K562 (cell line): ENCODE measurements around the gene TUBB2A. TPM values are rescaled to one million over a fixed set of nuclear protein-coding genes. Genes with fewer than 3 reads are reported as not detected.

Source experiments
- BCOR ChIP-seq: fragments of 450-650 bp; IDR thresholded peaks from 2 replicates; pipeline ENCODE4 v1.6.1; 2016
- CCAR2 ChIP-seq: fragments of 200-400 bp; formaldehyde crosslinking; IDR thresholded peaks from 2 replicates; pipeline ENCODE4 v1.6.1; 2017; ENCODE audit warnings: mild to moderate bottlenecking, low read depth, low read length
- CHCHD3 ChIP-seq: fragments of 250-450 bp; sonication (Bioruptor Pico); IDR thresholded peaks from 2 replicates; pipeline ENCODE4 v2.1.2; 2022; ENCODE audit warnings: mild to moderate bottlenecking
- CXXC5 ChIP-seq: fragments of 250-450 bp; sonication (Bioruptor Pico); IDR thresholded peaks from 2 replicates; pipeline ENCODE4 v1.8.0; 2022; ENCODE audit warnings: inconsistent platforms, mild to moderate bottlenecking, moderate library complexity
- FIP1L1 ChIP-seq: fragments of 200-400 bp; formaldehyde crosslinking; IDR thresholded peaks from 2 replicates; pipeline ENCODE4 v1.6.1; 2018; ENCODE audit warnings: mild to moderate bottlenecking, low read depth, low read length; ENCODE audit not compliant: poor library complexity, severe bottlenecking
- HDAC2 ChIP-seq: fragments of 450-650 bp; IDR thresholded peaks from 2 replicates; pipeline ENCODE4 v1.6.1; 2016; ENCODE audit warnings: mild to moderate bottlenecking
- KDM1A ChIP-seq, 2 experiments: fragments of 450-650 bp; IDR thresholded peaks; 2 replicates each; pipeline ENCODE4 v1.6.1; 2016; ENCODE audit warnings: mild to moderate bottlenecking in 2 of 2
- KLF16 ChIP-seq: IDR thresholded peaks from 2 replicates; pipeline ENCODE4 v1.6.1; 2016; ENCODE audit warnings: antibody characterized with exemption
- NCOA4 ChIP-seq: fragments of 450-650 bp; IDR thresholded peaks from 2 replicates; pipeline ENCODE4 v1.6.1; 2018; ENCODE audit warnings: mild to moderate bottlenecking; ENCODE audit not compliant: partially characterized antibody
- NEUROD1 ChIP-seq: fragments of 150-350 bp; IDR thresholded peaks from 2 replicates; pipeline ENCODE4 v1.6.1; 2014; ENCODE audit warnings: borderline replicate concordance, low read length, low read depth; ENCODE audit not compliant: partially characterized antibody
- NFIC ChIP-seq: fragments of 450-650 bp; IDR thresholded peaks from 2 replicates; pipeline ENCODE4 v1.6.1; 2017; ENCODE audit warnings: mild to moderate bottlenecking, inconsistent platforms
- NR2C2 ChIP-seq, 2 experiments: fragments of 200-800 bp in 1 of 2; sonication (Bioruptor generic) in 1 of 2; sonication (generic) in 1 of 2; formaldehyde crosslinking in 1 of 2; IDR thresholded peaks; 2 replicates each; pipeline versions ENCODE4 v1.6.1 to v1.8.0; 2016 to 2022; ENCODE audit warnings: mild to moderate bottlenecking in 1 of 2, missing compliant biosample characterization in 1 of 2, missing genetic modification characterization in 1 of 2, missing genetic modification reagents in 1 of 2
- PHB2 ChIP-seq: fragments of 450-650 bp; IDR thresholded peaks from 2 replicates; pipeline ENCODE4 v1.6.1; 2017; ENCODE audit warnings: low read depth
- RFX5 ChIP-seq: IDR thresholded peaks from 2 replicates; pipeline ENCODE4 v1.6.1; 2011; ENCODE audit warnings: low read depth, mild to moderate bottlenecking, improper control_type of control experiment, low read length
- SUPT5H ChIP-seq: fragments of 450-650 bp; IDR thresholded peaks from 2 replicates; pipeline ENCODE4 v1.6.1; 2016
- TAF15 ChIP-seq: fragments of 200-400 bp; formaldehyde crosslinking; IDR thresholded peaks from 2 replicates; pipeline ENCODE4 v1.6.1; 2017; ENCODE audit warnings: mild to moderate bottlenecking, low read depth, low read length, moderate library complexity
- TCFL5 ChIP-seq: fragments of 250-450 bp; sonication (Bioruptor Pico); conservative IDR thresholded peaks from 2 replicates; pipeline ENCODE4 v1.6.1; 2021; ENCODE audit warnings: mild to moderate bottlenecking, moderate library complexity, matching md5 sums
- TEAD2 ChIP-seq: fragments of 450-650 bp; IDR thresholded peaks from 2 replicates; pipeline ENCODE4 v1.6.1; 2016; ENCODE audit warnings: missing genetic modification characterization, control low read depth, missing compliant biosample characterization
- YBX1 ChIP-seq: fragments of 450-650 bp; IDR thresholded peaks from 2 replicates; pipeline ENCODE4 v1.7.1; 2016; ENCODE audit warnings: mild to moderate bottlenecking
- ZBTB8A ChIP-seq: fragments of 450-650 bp; IDR thresholded peaks from 2 replicates; pipeline ENCODE4 v1.6.1; 2018; ENCODE audit warnings: mild to moderate bottlenecking, moderate library complexity; ENCODE audit not compliant: partially characterized antibody
- ZNF140 ChIP-seq: fragments of 250-450 bp; sonication (Bioruptor Pico); IDR thresholded peaks from 2 replicates; pipeline ENCODE4 v1.8.0; 2021; ENCODE audit warnings: moderate library complexity, mild to moderate bottlenecking, inconsistent platforms
- ZNF184 ChIP-seq: sonication (generic); formaldehyde crosslinking; IDR thresholded peaks from 2 replicates; pipeline ENCODE4 v1.5.0; 2020; ENCODE audit warnings: missing genetic modification reagents
- ZNF280A ChIP-seq: fragments of 450-650 bp; IDR thresholded peaks from 2 replicates; pipeline ENCODE4 v1.6.1; 2018; ENCODE audit warnings: mild to moderate bottlenecking, low read depth; ENCODE audit not compliant: partially characterized antibody
- ZNF76 ChIP-seq: fragments of 250-450 bp; sonication (Bioruptor Pico); IDR thresholded peaks from 2 replicates; pipeline ENCODE4 v1.4.0; 2020; ENCODE audit warnings: mild to moderate bottlenecking, moderate library complexity, borderline replicate concordance
- polyA plus RNA-seq, 8 experiments: library from polyadenylated mRNA; depleted of rRNA in 4 of 8; stranded (reverse) in 5 of 8; unstranded in 3 of 8; fragments of >200 nt; fragmentation: Nextera tagmentation in 2 of 8; fragmentation: Illumina TruSeq in 1 of 8; extraction: Ambion mirVana in 2 of 8; extraction: Trizol in 1 of 8; gene quantifications; 2 replicates each; pipeline versions ENCODE4 v1.2.1 to v1.2.3, GENCODE V29; 2011 to 2014; ENCODE audit warnings: inconsistent platforms in 1 of 8, missing spikeins in 1 of 8
- total RNA-seq, 7 experiments: library from RNA; depleted of rRNA in 6 of 7; stranded (reverse); fragments of >200 nt in 6 of 7; fragmentation: Illumina TruSeq in 2 of 7; extraction: Trizol in 2 of 7; gene quantifications; 2 replicates each; pipeline versions ENCODE4 v1.2.1 to v1.2.3, GENCODE V29; 2011 to 2021; ENCODE audit warnings: low replicate concordance in 1 of 7
- TF ChIP-seq, protein P1 (sequence below): fragments of 250-450 bp; sonication (Bioruptor Pico); IDR thresholded peaks from 2 replicates; pipeline ENCODE4 v1.4.0; 2020; ENCODE audit warnings: mild to moderate bottlenecking
- TF ChIP-seq, protein P2 (sequence below): IDR thresholded peaks from 2 replicates; pipeline ENCODE4 v1.6.1; 2012; ENCODE audit warnings: low read depth, low read length, improper control_type of control experiment, borderline replicate concordance

TUBB2A gene
- total and polyA plus RNA-seq, 9 of the 15 experiments (the other 6 are each of a cell fraction or from before 2014, with no cell fraction given), result 3.6 to 92.1 (median 45.6) TPM

DNA sequence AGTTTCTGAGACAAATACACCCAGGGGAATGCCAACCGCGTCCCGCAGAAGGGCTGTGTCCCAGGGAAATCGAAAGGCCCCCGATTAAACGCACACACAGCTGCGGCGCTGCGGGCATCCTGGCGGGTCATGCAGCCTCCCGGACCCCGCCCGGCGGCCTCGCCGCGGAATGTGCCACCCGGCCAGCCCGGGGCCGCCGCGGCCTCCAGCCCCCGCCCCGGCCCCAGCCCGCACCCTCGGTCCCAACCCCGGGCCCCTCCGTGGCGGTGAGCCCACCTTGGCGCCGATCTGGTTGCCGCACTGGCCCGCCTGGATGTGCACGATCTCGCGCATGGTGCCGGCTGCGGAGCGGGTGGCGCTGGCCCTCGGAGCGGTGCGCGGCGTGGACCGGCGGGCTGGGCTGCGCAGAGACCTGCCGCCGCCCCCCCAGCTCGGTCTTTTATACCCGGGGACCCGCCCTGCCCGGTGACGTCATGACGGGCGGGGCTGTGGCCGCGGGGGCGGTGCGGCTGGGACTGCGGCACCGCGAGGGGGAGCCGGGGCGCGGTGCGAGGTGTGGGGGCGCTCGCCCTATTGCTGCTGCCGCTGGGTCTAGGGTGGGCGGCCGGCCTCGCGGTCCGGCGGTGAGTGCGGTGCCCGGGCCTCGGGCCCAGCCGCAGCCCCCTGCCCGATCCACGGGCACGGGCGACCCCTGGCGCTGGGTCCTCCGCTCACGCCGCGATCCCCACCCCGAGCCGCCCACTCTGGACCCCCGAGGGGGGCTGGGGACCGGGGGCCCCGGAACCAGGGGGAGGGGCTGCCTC is at the start of gene TUBB2A (continued):
- TF ChIP-seq RFX5, result 0 out of 2 replicates have a peak, but pooled peaks have one; percentile 35
- 0 out of 2 replicates have a peak, but pooled peaks have one; percentile 12 for TF ChIP-seq ZNF76 (CRISPR knock-in tag)
- TF ChIP-seq ZNF140 (CRISPR knock-in tag), result no peak
- TF ChIP-seq, protein P1, sequence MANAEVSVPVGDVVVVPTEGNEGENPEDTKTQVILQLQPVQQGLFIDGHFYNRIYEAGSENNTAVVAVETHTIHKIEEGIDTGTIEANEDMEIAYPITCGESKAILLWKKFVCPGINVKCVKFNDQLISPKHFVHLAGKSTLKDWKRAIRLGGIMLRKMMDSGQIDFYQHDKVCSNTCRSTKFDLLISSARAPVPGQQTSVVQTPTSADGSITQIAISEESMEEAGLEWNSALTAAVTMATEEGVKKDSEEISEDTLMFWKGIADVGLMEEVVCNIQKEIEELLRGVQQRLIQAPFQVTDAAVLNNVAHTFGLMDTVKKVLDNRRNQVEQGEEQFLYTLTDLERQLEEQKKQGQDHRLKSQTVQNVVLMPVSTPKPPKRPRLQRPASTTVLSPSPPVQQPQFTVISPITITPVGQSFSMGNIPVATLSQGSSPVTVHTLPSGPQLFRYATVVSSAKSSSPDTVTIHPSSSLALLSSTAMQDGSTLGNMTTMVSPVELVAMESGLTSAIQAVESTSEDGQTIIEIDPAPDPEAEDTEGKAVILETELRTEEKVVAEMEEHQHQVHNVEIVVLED (CRISPR knock-in tag), result peak; percentile 76
- TF ChIP-seq NCOA4, result no peak
- TF ChIP-seq ZBTB8A, result no peak
- no peak for TF ChIP-seq TEAD2 (tag)
- no peak for TF ChIP-seq NR2C2 (CRISPR knock-in tag; IDR thresholded peaks at IDR 0.05)
- no peak; the same call in 1 of the 2 replicates for TF ChIP-seq NR2C2 (tag; IDR thresholded peaks at IDR 0.05)
- no peak for TF ChIP-seq HDAC2
- peak; percentile 93 for TF ChIP-seq CXXC5 (CRISPR knock-in tag)
- peak; percentile 67 for TF ChIP-seq KLF16
- TF ChIP-seq PHB2, result no peak
- no peak for TF ChIP-seq YBX1
- no peak for TF ChIP-seq CHCHD3 (CRISPR knock-in tag)
- TF ChIP-seq TCFL5 (CRISPR knock-in tag), result no peak
- TF ChIP-seq NEUROD1, result peak; percentile 79
- TF ChIP-seq KDM1A (IDR thresholded peaks at IDR 0.05), result no peak
- peak; percentile 55 for TF ChIP-seq NFIC
- TF ChIP-seq, protein P2, sequence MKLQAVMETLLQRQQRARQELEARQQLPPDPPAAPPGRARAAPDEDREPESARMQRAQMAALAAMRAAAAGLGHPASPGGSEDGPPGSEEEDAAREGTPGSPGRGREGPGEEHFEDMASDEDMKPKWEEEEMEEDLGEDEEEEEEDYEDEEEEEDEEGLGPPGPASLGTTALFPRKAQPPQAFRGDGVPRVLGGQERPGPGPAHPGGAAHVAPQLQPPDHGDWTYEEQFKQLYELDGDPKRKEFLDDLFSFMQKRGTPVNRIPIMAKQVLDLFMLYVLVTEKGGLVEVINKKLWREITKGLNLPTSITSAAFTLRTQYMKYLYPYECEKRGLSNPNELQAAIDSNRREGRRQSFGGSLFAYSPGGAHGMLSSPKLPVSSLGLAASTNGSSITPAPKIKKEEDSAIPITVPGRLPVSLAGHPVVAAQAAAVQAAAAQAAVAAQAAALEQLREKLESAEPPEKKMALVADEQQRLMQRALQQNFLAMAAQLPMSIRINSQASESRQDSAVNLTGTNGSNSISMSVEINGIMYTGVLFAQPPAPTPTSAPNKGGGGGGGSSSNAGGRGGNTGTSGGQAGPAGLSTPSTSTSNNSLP, result no peak
- no peak for TF ChIP-seq ZNF184 (CRISPR knock-in tag)
- no peak for TF ChIP-seq TAF15
- peak; percentile 98 for TF ChIP-seq FIP1L1
- no peak for TF ChIP-seq CCAR2
- peak; percentile 85 for TF ChIP-seq SUPT5H
- TF ChIP-seq ZNF280A, result no peak
- TF ChIP-seq BCOR, result no peak
